HEK293 (cell line): ENCODE data around the gene GSG1.

Source experiments
- FEZF1 ChIP-seq: fragments of 450-650 bp; formaldehyde crosslinking; IDR thresholded peaks from 2 replicates; pipeline ENCODE4 v1.5.1; 2016; ENCODE audit warnings: missing biosample characterization, missing genetic modification characterization
- GFI1B ChIP-seq: fragments of 450-650 bp; formaldehyde crosslinking; IDR thresholded peaks from 2 replicates; pipeline ENCODE4 v1.5.1; 2016; ENCODE audit warnings: missing biosample characterization, missing genetic modification characterization
- GLI4 ChIP-seq: fragments of 450-650 bp; formaldehyde crosslinking; IDR thresholded peaks from 2 replicates; pipeline ENCODE4 v1.5.1; 2016; ENCODE audit warnings: missing biosample characterization, missing genetic modification characterization
- KLF1 ChIP-seq: fragments of 450-650 bp; formaldehyde crosslinking; IDR thresholded peaks from 2 replicates; pipeline ENCODE4 v1.5.1; 2016; ENCODE audit warnings: missing biosample characterization, missing genetic modification characterization
- RBAK ChIP-seq: fragments of 450-650 bp; formaldehyde crosslinking; IDR thresholded peaks from 2 replicates; pipeline ENCODE4 v1.5.1; 2016; ENCODE audit warnings: missing biosample characterization, missing genetic modification characterization
- SETDB1 ChIP-seq: IDR thresholded peaks from one replicate; pipeline ENCODE4 v1.6.1; 2017; ENCODE audit warnings: mild to moderate bottlenecking, low read length, moderate library complexity, mixed read lengths; ENCODE audit not compliant: insufficient read length
- SP7 ChIP-seq: fragments of 450-650 bp; formaldehyde crosslinking; IDR thresholded peaks from 2 replicates; pipeline ENCODE4 v1.5.1; 2016; ENCODE audit warnings: missing biosample characterization, missing genetic modification characterization
- TRIM28 ChIP-seq: IDR thresholded peaks from 2 replicates; pipeline ENCODE4 v1.6.1; 2011; ENCODE audit warnings: low read length, control low read depth, borderline replicate concordance
- ZBTB48 ChIP-seq: fragments of 450-650 bp; formaldehyde crosslinking; IDR thresholded peaks from 2 replicates; pipeline ENCODE4 v1.5.1; 2016; ENCODE audit warnings: missing biosample characterization, missing genetic modification characterization
- ZEB2 ChIP-seq: fragments of 450-650 bp; formaldehyde crosslinking; IDR thresholded peaks from 2 replicates; pipeline ENCODE4 v1.5.1; 2016; ENCODE audit warnings: missing biosample characterization, missing genetic modification characterization
- ZFP69B ChIP-seq: fragments of 450-650 bp; formaldehyde crosslinking; IDR thresholded peaks from 2 replicates; pipeline ENCODE4 v1.5.1; 2016; ENCODE audit warnings: missing biosample characterization, missing genetic modification characterization
- ZIC2 ChIP-seq: fragments of 450-650 bp; formaldehyde crosslinking; IDR thresholded peaks from 2 replicates; pipeline ENCODE4 v1.5.1; 2016; ENCODE audit warnings: missing biosample characterization, missing genetic modification characterization
- ZNF146 ChIP-seq: fragments of 450-650 bp; formaldehyde crosslinking; IDR thresholded peaks from 2 replicates; pipeline ENCODE4 v1.5.1; 2016; ENCODE audit warnings: missing biosample characterization, missing genetic modification characterization
- ZNF155 ChIP-seq: fragments of 450-650 bp; formaldehyde crosslinking; IDR thresholded peaks from 2 replicates; pipeline ENCODE4 v1.5.1; 2016; ENCODE audit warnings: missing biosample characterization, missing genetic modification characterization
- ZNF184 ChIP-seq: fragments of 450-650 bp; IDR thresholded peaks from 2 replicates; pipeline ENCODE4 v1.5.1; 2018; ENCODE audit warnings: missing biosample characterization, mild to moderate bottlenecking, missing genetic modification characterization
- ZNF211 ChIP-seq: fragments of 450-650 bp; formaldehyde crosslinking; IDR thresholded peaks from 2 replicates; pipeline ENCODE4 v1.5.1; 2016; ENCODE audit warnings: low read depth, missing biosample characterization, missing genetic modification characterization
- ZNF221 ChIP-seq: fragments of 450-650 bp; formaldehyde crosslinking; IDR thresholded peaks from 2 replicates; pipeline ENCODE4 v1.5.1; 2017; ENCODE audit warnings: missing biosample characterization, missing genetic modification characterization, borderline replicate concordance
- ZNF223 ChIP-seq: fragments of 450-650 bp; formaldehyde crosslinking; IDR thresholded peaks from 2 replicates; pipeline ENCODE4 v1.5.1; 2016; ENCODE audit warnings: missing biosample characterization, missing genetic modification characterization
- ZNF266 ChIP-seq: fragments of 450-650 bp; formaldehyde crosslinking; IDR thresholded peaks from 2 replicates; pipeline ENCODE4 v1.5.1; 2016; ENCODE audit warnings: missing biosample characterization, missing genetic modification characterization, low read depth
- ZNF350 ChIP-seq: fragments of 450-650 bp; formaldehyde crosslinking; IDR thresholded peaks from 2 replicates; pipeline ENCODE4 v1.5.0; 2017; ENCODE audit warnings: missing biosample characterization, mild to moderate bottlenecking, missing genetic modification characterization
- ZNF529 ChIP-seq: fragments of 450-650 bp; formaldehyde crosslinking; IDR thresholded peaks from 2 replicates; pipeline ENCODE4 v1.5.1; 2017; ENCODE audit warnings: missing genetic modification characterization, missing biosample characterization; ENCODE audit not compliant: insufficient replicate concordance
- ZNF558 ChIP-seq: fragments of 450-650 bp; formaldehyde crosslinking; IDR thresholded peaks from 2 replicates; pipeline ENCODE4 v1.5.1; 2016; ENCODE audit warnings: missing biosample characterization, missing genetic modification characterization
- ZNF561 ChIP-seq: fragments of 450-650 bp; IDR thresholded peaks from 2 replicates; pipeline ENCODE4 v1.5.1; 2018; ENCODE audit warnings: missing biosample characterization, missing genetic modification characterization, borderline replicate concordance
- ZNF600 ChIP-seq: fragments of 450-650 bp; formaldehyde crosslinking; IDR thresholded peaks from 2 replicates; pipeline ENCODE4 v1.5.1; 2016; ENCODE audit warnings: missing biosample characterization, missing genetic modification characterization
- ZNF785 ChIP-seq: fragments of 450-650 bp; formaldehyde crosslinking; IDR thresholded peaks from 2 replicates; pipeline ENCODE4 v1.5.1; 2016; ENCODE audit warnings: missing biosample characterization, missing genetic modification characterization
- TF ChIP-seq, protein P1 (sequence below): fragments of 450-650 bp; formaldehyde crosslinking; IDR thresholded peaks from 2 replicates; pipeline ENCODE4 v1.5.1; 2016; ENCODE audit warnings: missing biosample characterization, missing genetic modification characterization
- TF ChIP-seq, protein P2 (sequence below): fragments of 450-650 bp; formaldehyde crosslinking; IDR thresholded peaks from 2 replicates; pipeline ENCODE4 v1.5.1; 2017; ENCODE audit warnings: missing biosample characterization, mild to moderate bottlenecking, missing genetic modification characterization, moderate library complexity
- TF ChIP-seq, protein P3 (sequence below): fragments of 450-650 bp; formaldehyde crosslinking; IDR thresholded peaks from 2 replicates; pipeline ENCODE4 v1.5.1; 2016; ENCODE audit warnings: missing biosample characterization, missing genetic modification characterization, low read depth
- TF ChIP-seq, protein P4 (sequence below): fragments of 450-650 bp; formaldehyde crosslinking; IDR thresholded peaks from 2 replicates; pipeline ENCODE4 v1.5.1; 2016; ENCODE audit warnings: missing biosample characterization, missing genetic modification characterization, low read depth
- TF ChIP-seq, protein P5 (sequence below): fragments of 450-650 bp; formaldehyde crosslinking; IDR thresholded peaks from 2 replicates; pipeline ENCODE4 v1.5.1; 2016; ENCODE audit warnings: missing biosample characterization, missing genetic modification characterization
- TF ChIP-seq, protein P6 (sequence below): fragments of 450-650 bp; IDR thresholded peaks from 2 replicates; pipeline ENCODE4 v1.5.1; 2018; ENCODE audit warnings: missing biosample characterization, mild to moderate bottlenecking, missing genetic modification characterization

The GSG1 gene

DNA sequence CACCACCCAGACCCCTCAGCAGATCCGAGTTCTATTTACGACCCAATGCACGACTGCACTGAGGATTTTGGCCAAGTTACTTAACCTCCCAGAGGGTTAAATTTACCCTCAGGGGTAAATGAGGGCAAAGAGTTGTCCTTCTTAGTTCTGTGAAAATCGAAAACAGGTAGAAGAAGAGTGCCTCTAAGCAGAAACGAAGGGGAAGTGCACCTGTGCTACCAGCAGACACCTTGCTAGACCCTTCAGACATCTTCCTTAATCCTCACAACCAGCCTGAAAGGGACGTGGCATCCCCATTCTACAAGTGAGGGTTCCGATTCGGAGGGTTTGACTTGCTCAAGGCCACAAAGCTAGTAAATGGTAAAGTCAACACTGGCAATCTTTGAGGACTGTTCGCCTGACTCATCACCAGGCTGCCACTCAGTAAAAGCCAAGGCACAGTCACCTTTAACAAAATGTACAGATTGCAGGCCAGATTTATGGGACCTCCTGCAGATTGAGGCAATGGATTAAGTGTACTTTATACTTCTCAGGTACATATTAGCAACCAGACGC lies 1.6 kb downstream of the GSG1 start (continued):
- TF ChIP-seq, protein P1, sequence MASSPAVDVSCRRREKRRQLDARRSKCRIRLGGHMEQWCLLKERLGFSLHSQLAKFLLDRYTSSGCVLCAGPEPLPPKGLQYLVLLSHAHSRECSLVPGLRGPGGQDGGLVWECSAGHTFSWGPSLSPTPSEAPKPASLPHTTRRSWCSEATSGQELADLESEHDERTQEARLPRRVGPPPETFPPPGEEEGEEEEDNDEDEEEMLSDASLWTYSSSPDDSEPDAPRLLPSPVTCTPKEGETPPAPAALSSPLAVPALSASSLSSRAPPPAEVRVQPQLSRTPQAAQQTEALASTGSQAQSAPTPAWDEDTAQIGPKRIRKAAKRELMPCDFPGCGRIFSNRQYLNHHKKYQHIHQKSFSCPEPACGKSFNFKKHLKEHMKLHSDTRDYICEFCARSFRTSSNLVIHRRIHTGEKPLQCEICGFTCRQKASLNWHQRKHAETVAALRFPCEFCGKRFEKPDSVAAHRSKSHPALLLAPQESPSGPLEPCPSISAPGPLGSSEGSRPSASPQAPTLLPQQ = no peak
- TF ChIP-seq ZNF785 (tag by site-specific recombination) = no peak
- peak; percentile 58 for TF ChIP-seq ZEB2 (tag by site-specific recombination)
- no peak for TF ChIP-seq ZNF221 (tag by site-specific recombination)
- TF ChIP-seq ZNF184 (tag by site-specific recombination) = 0 out of 2 replicates have a peak, but pooled peaks have one; percentile 12
- TF ChIP-seq, protein P2, sequence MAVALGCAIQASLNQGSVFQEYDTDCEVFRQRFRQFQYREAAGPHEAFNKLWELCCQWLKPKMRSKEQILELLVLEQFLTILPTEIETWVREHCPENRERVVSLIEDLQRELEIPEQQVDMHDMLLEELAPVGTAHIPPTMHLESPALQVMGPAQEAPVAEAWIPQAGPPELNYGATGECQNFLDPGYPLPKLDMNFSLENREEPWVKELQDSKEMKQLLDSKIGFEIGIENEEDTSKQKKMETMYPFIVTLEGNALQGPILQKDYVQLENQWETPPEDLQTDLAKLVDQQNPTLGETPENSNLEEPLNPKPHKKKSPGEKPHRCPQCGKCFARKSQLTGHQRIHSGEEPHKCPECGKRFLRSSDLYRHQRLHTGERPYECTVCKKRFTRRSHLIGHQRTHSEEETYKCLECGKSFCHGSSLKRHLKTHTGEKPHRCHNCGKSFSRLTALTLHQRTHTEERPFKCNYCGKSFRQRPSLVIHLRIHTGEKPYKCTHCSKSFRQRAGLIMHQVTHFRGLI = no peak
- TF ChIP-seq ZNF146 (tag by site-specific recombination) = no peak
- TF ChIP-seq, protein P3, sequence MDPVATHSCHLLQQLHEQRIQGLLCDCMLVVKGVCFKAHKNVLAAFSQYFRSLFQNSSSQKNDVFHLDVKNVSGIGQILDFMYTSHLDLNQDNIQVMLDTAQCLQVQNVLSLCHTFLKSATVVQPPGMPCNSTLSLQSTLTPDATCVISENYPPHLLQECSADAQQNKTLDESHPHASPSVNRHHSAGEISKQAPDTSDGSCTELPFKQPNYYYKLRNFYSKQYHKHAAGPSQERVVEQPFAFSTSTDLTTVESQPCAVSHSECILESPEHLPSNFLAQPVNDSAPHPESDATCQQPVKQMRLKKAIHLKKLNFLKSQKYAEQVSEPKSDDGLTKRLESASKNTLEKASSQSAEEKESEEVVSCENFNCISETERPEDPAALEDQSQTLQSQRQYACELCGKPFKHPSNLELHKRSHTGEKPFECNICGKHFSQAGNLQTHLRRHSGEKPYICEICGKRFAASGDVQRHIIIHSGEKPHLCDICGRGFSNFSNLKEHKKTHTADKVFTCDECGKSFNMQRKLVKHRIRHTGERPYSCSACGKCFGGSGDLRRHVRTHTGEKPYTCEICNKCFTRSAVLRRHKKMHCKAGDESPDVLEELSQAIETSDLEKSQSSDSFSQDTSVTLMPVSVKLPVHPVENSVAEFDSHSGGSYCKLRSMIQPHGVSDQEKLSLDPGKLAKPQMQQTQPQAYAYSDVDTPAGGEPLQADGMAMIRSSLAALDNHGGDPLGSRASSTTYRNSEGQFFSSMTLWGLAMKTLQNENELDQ (tag by site-specific recombination) = no peak
- TF ChIP-seq ZBTB48 (tag by site-specific recombination) = no peak
- TF ChIP-seq, protein P4, sequence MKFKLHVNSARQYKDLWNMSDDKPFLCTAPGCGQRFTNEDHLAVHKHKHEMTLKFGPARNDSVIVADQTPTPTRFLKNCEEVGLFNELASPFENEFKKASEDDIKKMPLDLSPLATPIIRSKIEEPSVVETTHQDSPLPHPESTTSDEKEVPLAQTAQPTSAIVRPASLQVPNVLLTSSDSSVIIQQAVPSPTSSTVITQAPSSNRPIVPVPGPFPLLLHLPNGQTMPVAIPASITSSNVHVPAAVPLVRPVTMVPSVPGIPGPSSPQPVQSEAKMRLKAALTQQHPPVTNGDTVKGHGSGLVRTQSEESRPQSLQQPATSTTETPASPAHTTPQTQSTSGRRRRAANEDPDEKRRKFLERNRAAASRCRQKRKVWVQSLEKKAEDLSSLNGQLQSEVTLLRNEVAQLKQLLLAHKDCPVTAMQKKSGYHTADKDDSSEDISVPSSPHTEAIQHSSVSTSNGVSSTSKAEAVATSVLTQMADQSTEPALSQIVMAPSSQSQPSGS = no peak
- TF ChIP-seq ZNF223 = no peak
- no peak for TF ChIP-seq ZNF600
- TF ChIP-seq ZNF211 (tag by site-specific recombination) = no peak
- TF ChIP-seq ZNF155 = no peak
- TF ChIP-seq ZIC2 (tag by site-specific recombination) = no peak
- TF ChIP-seq TRIM28 = no peak
- TF ChIP-seq ZNF266 (tag by site-specific recombination) = no peak
- TF ChIP-seq SETDB1 = no peak
- TF ChIP-seq FEZF1 (tag by site-specific recombination) = peak; percentile 63; the same call in 1 of the 2 replicates
- no peak for TF ChIP-seq RBAK (tag by site-specific recombination)
- TF ChIP-seq KLF1 (tag by site-specific recombination) = no peak
- TF ChIP-seq SP7 (tag by site-specific recombination) = peak; percentile 87
- TF ChIP-seq ZNF558 = no peak
- no peak for TF ChIP-seq ZNF529 (tag by site-specific recombination)
- no peak for TF ChIP-seq ZFP69B
- TF ChIP-seq, protein P5, sequence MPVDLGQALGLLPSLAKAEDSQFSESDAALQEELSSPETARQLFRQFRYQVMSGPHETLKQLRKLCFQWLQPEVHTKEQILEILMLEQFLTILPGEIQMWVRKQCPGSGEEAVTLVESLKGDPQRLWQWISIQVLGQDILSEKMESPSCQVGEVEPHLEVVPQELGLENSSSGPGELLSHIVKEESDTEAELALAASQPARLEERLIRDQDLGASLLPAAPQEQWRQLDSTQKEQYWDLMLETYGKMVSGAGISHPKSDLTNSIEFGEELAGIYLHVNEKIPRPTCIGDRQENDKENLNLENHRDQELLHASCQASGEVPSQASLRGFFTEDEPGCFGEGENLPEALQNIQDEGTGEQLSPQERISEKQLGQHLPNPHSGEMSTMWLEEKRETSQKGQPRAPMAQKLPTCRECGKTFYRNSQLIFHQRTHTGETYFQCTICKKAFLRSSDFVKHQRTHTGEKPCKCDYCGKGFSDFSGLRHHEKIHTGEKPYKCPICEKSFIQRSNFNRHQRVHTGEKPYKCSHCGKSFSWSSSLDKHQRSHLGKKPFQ (tag by site-specific recombination) = no peak
- TF ChIP-seq, protein P6, sequence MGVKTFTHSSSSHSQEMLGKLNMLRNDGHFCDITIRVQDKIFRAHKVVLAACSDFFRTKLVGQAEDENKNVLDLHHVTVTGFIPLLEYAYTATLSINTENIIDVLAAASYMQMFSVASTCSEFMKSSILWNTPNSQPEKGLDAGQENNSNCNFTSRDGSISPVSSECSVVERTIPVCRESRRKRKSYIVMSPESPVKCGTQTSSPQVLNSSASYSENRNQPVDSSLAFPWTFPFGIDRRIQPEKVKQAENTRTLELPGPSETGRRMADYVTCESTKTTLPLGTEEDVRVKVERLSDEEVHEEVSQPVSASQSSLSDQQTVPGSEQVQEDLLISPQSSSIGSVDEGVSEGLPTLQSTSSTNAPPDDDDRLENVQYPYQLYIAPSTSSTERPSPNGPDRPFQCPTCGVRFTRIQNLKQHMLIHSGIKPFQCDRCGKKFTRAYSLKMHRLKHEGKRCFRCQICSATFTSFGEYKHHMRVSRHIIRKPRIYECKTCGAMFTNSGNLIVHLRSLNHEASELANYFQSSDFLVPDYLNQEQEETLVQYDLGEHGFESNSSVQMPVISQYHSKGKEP = peak; percentile 52; the same call in 1 of the 2 replicates
- TF ChIP-seq GLI4 (tag by site-specific recombination) = no peak
- TF ChIP-seq ZNF561 (tag by site-specific recombination) = 0 out of 2 replicates have a peak, but pooled peaks have one; percentile 59
- TF ChIP-seq ZNF350 (tag by site-specific recombination) = no peak
- TF ChIP-seq GFI1B (tag by site-specific recombination) = peak; percentile 91
